HG03575 (cell line): ENCODE results near the gene TALDO1.

Experiments used
- ATAC-seq: cut with Tn5 transposase; IDR thresholded peaks from one replicate; pipeline ENCODE4 v1.9.1; 2021; ENCODE audit not compliant: unreplicated experiment, insufficient number of reproducible peaks, low FRiP score; ENCODE audit errors: extremely low read depth

Gene TALDO1

GRCh38 chr11:747158-748006, at the start of gene TALDO1:
TALDO1 (plus strand) TSS chr11:747464; CDS start chr11:747482, 18 bp downstream.
- no peak for ATAC-seq

- ATAC-seq: no peak
Observed at GRCh38 chr11:697811-698311, 49.4 kb upstream of the TALDO1 start.

- ATAC-seq: no peak
Observed at GRCh38 chr11:698493-699115, 48.7 kb upstream of the TALDO1 start.

GRCh38 chr11:699116-699508, 48.2 kb upstream of the TALDO1 start:
- ATAC-seq: no peak

GRCh38 chr11:699753-700152, 47.5 kb upstream of the TALDO1 start:
- ATAC-seq: no peak

- no peak for ATAC-seq
Observed at GRCh38 chr11:701741-702461, 45.4 kb upstream of the TALDO1 start.

GRCh38 chr11:702462-703461, 44.5 kb upstream of the TALDO1 start:
- no peak for ATAC-seq

- ATAC-seq: no peak
Observed at GRCh38 chr11:703506-703905, 43.8 kb upstream of the TALDO1 start.

- ATAC-seq: no peak
Observed at GRCh38 chr11:704228-704674, 43.0 kb upstream of the TALDO1 start.

- ATAC-seq: no peak
Observed at GRCh38 chr11:704781-705645, 42.3 kb upstream of the TALDO1 start.

GRCh38 chr11:705646-706438, 41.4 kb upstream of the TALDO1 start, which contains the start of gene EPS8L2:
EPS8L2 (plus strand) TSS chr11:706231; CDS start chr11:709408, 3,177 bp downstream.
- ATAC-seq: no peak

GRCh38 chr11:706439-706956, 40.8 kb upstream of the TALDO1 start:
- ATAC-seq: no peak

- ATAC-seq: no peak
Observed at GRCh38 chr11:706957-707816, 40.1 kb upstream of the TALDO1 start.

GRCh38 chr11:707817-708420, 39.3 kb upstream of the TALDO1 start:
- ATAC-seq: no peak

GRCh38 chr11:708511-708910, 38.8 kb upstream of the TALDO1 start:
- ATAC-seq: no peak
